B cell (primary cell): ENCODE results near the gene ARAP1. TPM values are rescaled to one million over a fixed set of nuclear protein-coding genes. Genes with fewer than 3 reads are reported as not detected.

ENCODE experiments used
- ATAC-seq: fragments of 200-7000 bp; cut with Tn5 transposase; one replicate; pipeline ENCODE4 v1.10.0; 2021; ENCODE audit warnings: low read depth, mild to moderate bottlenecking, moderate number of reproducible peaks, moderate library complexity
- CTCF ChIA-PET: fragments of 350-600 bp; sonication (Branson Sonifier 250); formaldehyde crosslinking; loops from one replicate; lab custom pipeline; 2021; ENCODE audit warnings: antibody characterized with exemption, inconsistent platforms; lab: Charles Lee
- POLR2A ChIA-PET: fragments of 350-600 bp; sonication (Branson Sonifier 250); formaldehyde crosslinking; loops from one replicate; lab custom pipeline; 2021; ENCODE audit warnings: antibody characterized with exemption; lab: Charles Lee
- DNase-seq: peaks from one replicate; pipeline ENCODE4 v3.0.0; 2013
- H2AFZ ChIP-seq: 2 replicates; pipeline ENCODE4 v1.6.1; 2012; ENCODE audit warnings: mild to moderate bottlenecking, low read depth, low read length; ENCODE audit not compliant: insufficient read depth, poor library complexity, severe bottlenecking
- H3K27ac ChIP-seq, 2 donors: 1 replicate in 1 of 2; 2 replicates in 1 of 2; pipeline ENCODE4 v1.5.1; 2012 to 2013; ENCODE audit warnings: low read length in 2 of 2, mild to moderate bottlenecking in 2 of 2, moderate library complexity in 1 of 2
- H3K27me3 ChIP-seq, 4 experiments: fragments of 200-600 bp in 1 of 4; sonication (generic) in 1 of 4; replicated peaks in 1 of 4; 1 replicate in 2 of 4; 2 replicates in 2 of 4; pipeline versions ENCODE4 v1.6.1 to v1.7.0; 2013 to 2016; ENCODE audit warnings: low read length in 3 of 4, mild to moderate bottlenecking in 2 of 4, mixed read lengths in 1 of 4, moderate library complexity in 1 of 4; ENCODE audit not compliant: insufficient read depth in 4 of 4, control insufficient read depth in 3 of 4; ENCODE audit errors: control extremely low read depth in 1 of 4
- H3K36me3 ChIP-seq, 2 experiments: replicated peaks in 1 of 2; 1 replicate in 1 of 2; 2 replicates in 1 of 2; pipeline versions ENCODE4 v1.6.1 to v1.7.1; 2013; ENCODE audit warnings: low read length in 1 of 2; ENCODE audit not compliant: insufficient read depth in 2 of 2, control insufficient read depth in 1 of 2; ENCODE audit errors: control extremely low read depth in 1 of 2, extremely low read depth in 1 of 2
- H3K4me1 ChIP-seq, 2 donors: fragments of 200-600 bp in 1 of 2; sonication (generic) in 1 of 2; 1 replicate in 1 of 2; 2 replicates in 1 of 2; pipeline versions ENCODE4 v1.5.1 to v1.6.1; 2013 to 2017; ENCODE audit warnings: low read length in 2 of 2; ENCODE audit not compliant: control insufficient read depth in 2 of 2, insufficient read depth in 2 of 2
- H3K4me2 ChIP-seq: replicated peaks from 2 replicates; pipeline ENCODE3; 2012; ENCODE audit warnings: mild to moderate bottlenecking, low read depth, low read length; ENCODE audit not compliant: poor library complexity, severe bottlenecking
- H3K4me3 ChIP-seq, 5 experiments: fragments of 200-600 bp in 1 of 5; sonication (generic) in 1 of 5; 1 replicate in 3 of 5; 2 replicates in 2 of 5; pipeline versions ENCODE4 v1.5.1 to v1.7.0; 2011 to 2016; ENCODE audit warnings: low read length in 4 of 5, mild to moderate bottlenecking in 4 of 5, low read depth in 2 of 5, control low read depth in 1 of 5, moderate library complexity in 1 of 5; ENCODE audit not compliant: insufficient read depth in 1 of 5; ENCODE audit errors: control extremely low read depth in 1 of 5, extremely low read depth in 1 of 5
- H3K79me2 ChIP-seq: fragments of 200-600 bp; sonication (generic); one replicate; pipeline ENCODE4 v1.6.0; 2016; ENCODE audit warnings: low read length; ENCODE audit not compliant: control insufficient read depth, insufficient read depth
- H3K9ac ChIP-seq: fragments of 200-600 bp; sonication (generic); 2 replicates; pipeline ENCODE4 v1.6.1; 2017; ENCODE audit warnings: mild to moderate bottlenecking, low read length, moderate library complexity
- H3K9me3 ChIP-seq, 3 donors: one replicate each; pipeline versions ENCODE4 v1.6.1 to v1.7.1; 2013; ENCODE audit warnings: low read length in 2 of 3; ENCODE audit not compliant: control insufficient read depth in 2 of 3, insufficient read depth in 1 of 3; ENCODE audit errors: control extremely low read depth in 1 of 3
- H4K20me1 ChIP-seq: 2 replicates; pipeline ENCODE4 v1.6.0; 2012; ENCODE audit warnings: mild to moderate bottlenecking, low read length; ENCODE audit not compliant: insufficient read depth, control insufficient read depth, poor library complexity, severe bottlenecking
- H3K27ac Mint-ChIP-seq: one replicate; pipeline ENCODE4 v1.8.0; 2021; ENCODE audit warnings: mixed read lengths
- H3K27me3 Mint-ChIP-seq: one replicate; pipeline ENCODE4 v1.8.0; 2021; ENCODE audit warnings: mixed read lengths
- H3K4me1 Mint-ChIP-seq: one replicate; pipeline ENCODE4 v1.8.0; 2021; ENCODE audit warnings: mixed read lengths
- H3K4me3 Mint-ChIP-seq: one replicate; pipeline ENCODE4 v1.8.0; 2021; ENCODE audit warnings: mixed read lengths
- H3K9me3 Mint-ChIP-seq: one replicate; pipeline ENCODE4 v1.8.0; 2022; ENCODE audit warnings: mixed read lengths; ENCODE audit not compliant: insufficient read depth
- EZH2 ChIP-seq: IDR thresholded peaks from 2 replicates; pipeline ENCODE4 v1.6.1; 2012; ENCODE audit warnings: borderline replicate concordance, low read depth, mild to moderate bottlenecking, moderate library complexity, low read length; ENCODE audit not compliant: insufficient read depth, poor library complexity, severe bottlenecking
- WGBS: methylation state at CpG from one replicate; pipeline ENCODE4 v1.1.5; 2013; ENCODE audit warnings: missing lambda C conversion rate; ENCODE audit not compliant: insufficient coverage; 5-methylcytosine and 5-hydroxymethylcytosine counted together
- intact Hi-C: fragments of 100-400 bp; cut with micrococcal nuclease; formaldehyde crosslinking; loops from one replicate; pipeline ENCODE4 v1.10.0; 2022
- polyA plus RNA-seq: library from polyadenylated mRNA; depleted of rRNA; stranded (reverse); fragments of >200 nt; gene quantifications from 2 replicates; pipeline ENCODE4 v1.2.3, GENCODE V29; 2012
- total RNA-seq, 2 donors: library from RNA; stranded (reverse); fragments of 120-200 nt in 1 of 2; gene quantifications; 1 replicate in 1 of 2; 2 replicates in 1 of 2; pipeline versions ENCODE4 v1.2.3 to v1.2.4, GENCODE V29; 2013 to 2022
- TF ChIP-seq, protein P1 (sequence below): fragments of 200-600 bp; IDR thresholded peaks from one replicate; pipeline ENCODE4 v1.8.0; 2022; ENCODE audit warnings: antibody characterized with exemption, mild to moderate bottlenecking

ARAP1 gene
- total and polyA plus RNA-seq, 2 donors (not counting 1 experiment from before 2014, with no cell fraction given): 143 to 242 TPM

DNA sequence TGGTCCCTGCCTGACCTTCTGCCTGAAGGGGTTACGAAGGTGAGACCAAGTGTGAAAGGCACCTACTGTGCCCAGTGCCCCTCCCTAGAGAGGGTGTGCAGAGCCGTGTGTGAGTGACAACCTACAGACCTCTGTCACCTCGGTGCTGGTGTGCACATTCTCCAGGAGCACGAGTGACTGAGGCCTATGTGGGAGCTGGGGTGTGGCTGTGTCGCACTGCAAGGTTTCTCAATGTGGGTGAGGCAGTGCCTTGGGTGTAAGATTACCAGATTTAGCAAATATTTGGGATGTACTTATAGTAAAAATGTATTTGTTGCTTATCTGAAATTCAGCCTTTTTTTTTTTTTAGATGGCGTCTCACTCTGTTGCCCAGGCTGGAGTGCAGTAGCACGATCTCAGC is 36.0 kb upstream of the ARAP1 start:
- H3K9ac ChIP-seq: peak overlapping the region; percentile 24
- Mint-ChIP-seq H3K27me3 (no peaks in the 10 kb centered on the region), H3K9me3 (no peaks in the 10 kb centered on the region), H3K4me1 (peaks cover 44% of the 10 kb centered on the region), H3K4me3 (peak overlapping the region; percentile 57), H3K27ac (peak overlapping the region; percentile 92)
- no peaks in the 10 kb centered on the region for H3K9me3 ChIP-seq
- peaks cover 33 to 39% of the 10 kb centered on the region in 2 donors for H3K4me1 ChIP-seq
- peaks cover 10% of the 10 kb centered on the region for H3K79me2 ChIP-seq
- POLR2A ChIA-PET: interaction anchor here (0.6 kb wide), 1 partner anchor 66 kb away, joined by 3 read pairs; no protein-coding TSS in a partner anchor
- no peaks in the 10 kb centered on the region for H4K20me1 ChIP-seq
- CTCF ChIA-PET: interaction anchor here (0.9 to 10.6 kb wide), 5 partner anchors 10 to 102 kb away, joined by 3 to 390 read pairs (median 4); no protein-coding TSS in a partner anchor
- H3K4me3 ChIP-seq: peak overlapping the region in 1 of 5 experiments; percentile 33
- peak overlapping the region; percentile 68 for H3K4me2 ChIP-seq
- DNase-seq (no peak), ATAC-seq (peak; percentile 7)
- H2AFZ ChIP-seq: peak overlapping the region; percentile 70
- 49% methylated on average over 5 of the region's 7 CpGs for WGBS
- H3K27me3 ChIP-seq: no peaks in the 10 kb centered on the region
- TF ChIP-seq EZH2: no peak
- TF ChIP-seq, protein P1, sequence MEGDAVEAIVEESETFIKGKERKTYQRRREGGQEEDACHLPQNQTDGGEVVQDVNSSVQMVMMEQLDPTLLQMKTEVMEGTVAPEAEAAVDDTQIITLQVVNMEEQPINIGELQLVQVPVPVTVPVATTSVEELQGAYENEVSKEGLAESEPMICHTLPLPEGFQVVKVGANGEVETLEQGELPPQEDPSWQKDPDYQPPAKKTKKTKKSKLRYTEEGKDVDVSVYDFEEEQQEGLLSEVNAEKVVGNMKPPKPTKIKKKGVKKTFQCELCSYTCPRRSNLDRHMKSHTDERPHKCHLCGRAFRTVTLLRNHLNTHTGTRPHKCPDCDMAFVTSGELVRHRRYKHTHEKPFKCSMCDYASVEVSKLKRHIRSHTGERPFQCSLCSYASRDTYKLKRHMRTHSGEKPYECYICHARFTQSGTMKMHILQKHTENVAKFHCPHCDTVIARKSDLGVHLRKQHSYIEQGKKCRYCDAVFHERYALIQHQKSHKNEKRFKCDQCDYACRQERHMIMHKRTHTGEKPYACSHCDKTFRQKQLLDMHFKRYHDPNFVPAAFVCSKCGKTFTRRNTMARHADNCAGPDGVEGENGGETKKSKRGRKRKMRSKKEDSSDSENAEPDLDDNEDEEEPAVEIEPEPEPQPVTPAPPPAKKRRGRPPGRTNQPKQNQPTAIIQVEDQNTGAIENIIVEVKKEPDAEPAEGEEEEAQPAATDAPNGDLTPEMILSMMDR: no peak
- intact Hi-C loops: no loop called here
- H3K36me3 ChIP-seq: no peaks in the 10 kb centered on the region
- peak overlapping the region; percentile 81 to 87 for H3K27ac ChIP-seq
